ENCODE data around the gene MSANTD7.

MSANTD7 gene

GRCh38 chr10:14820010-14820774, 17.9 kb upstream of the MSANTD7 start:
- H3K9ac ChIP-seq (ENCODE audit: low read depth in 1 of 2, low read length in 2 of 2): no peak overlapping the region
- H3K27ac ChIP-seq (ENCODE audit: low read depth, low read length): no peak overlapping the region
- no peak overlapping the region for H3K4me3 ChIP-seq (ENCODE audit: low read depth in 1 of 2, low read length in 2 of 2)
- H3K9me3 ChIP-seq (ENCODE audit: control insufficient read depth in 1 of 2, low read length in 2 of 2): no peaks in the 10 kb centered on the region
- no peaks in the 10 kb centered on the region for H3K27me3 ChIP-seq (ENCODE audit: control insufficient read depth in 1 of 2, insufficient read depth in 2 of 2, low read length in 2 of 2)
- peaks cover 0 to 15% of the 10 kb centered on the region in 2 donors for H3K4me1 ChIP-seq (ENCODE audit: control insufficient read depth in 1 of 2, insufficient read depth in 2 of 2, low read length in 2 of 2)
- no peaks in the 10 kb centered on the region for H3K36me3 ChIP-seq (ENCODE audit: control insufficient read depth in 1 of 2, insufficient read depth in 2 of 2, low read length in 2 of 2)

DNA sequence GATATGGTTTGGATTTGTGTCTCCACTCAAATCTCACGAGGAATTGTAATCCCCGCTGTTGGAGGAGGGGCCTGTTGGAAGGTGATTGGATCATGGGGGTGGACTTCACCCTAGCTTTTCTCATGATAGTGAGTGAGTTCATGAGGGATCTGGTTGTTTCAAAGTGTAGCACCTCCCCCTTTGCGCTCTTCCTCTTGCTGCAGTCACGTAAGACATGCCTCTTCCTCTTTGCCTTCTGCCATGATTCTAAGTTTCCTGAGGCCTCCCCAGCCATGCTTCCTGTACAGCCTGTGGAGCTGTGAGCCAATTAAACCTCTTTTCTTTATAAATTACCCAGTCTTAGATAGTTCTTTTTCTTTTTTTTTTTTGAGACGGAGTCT, 17.3 kb upstream of the MSANTD7 start:
- Histone ChIP-seq H3K9me3 (ENCODE audit: control insufficient read depth in 1 of 2, low read length in 2 of 2) (no peaks in the 10 kb centered on the region), H3K27ac (ENCODE audit: low read depth, low read length) (no peak overlapping the region), H3K27me3 (ENCODE audit: control insufficient read depth in 1 of 2, insufficient read depth in 2 of 2, low read length in 2 of 2) (no peaks in the 10 kb centered on the region), H3K4me3 (ENCODE audit: low read depth in 1 of 2, low read length in 2 of 2) (no peak overlapping the region), H3K36me3 (ENCODE audit: control insufficient read depth in 1 of 2, insufficient read depth in 2 of 2, low read length in 2 of 2) (no peaks in the 10 kb centered on the region), H3K4me1 (ENCODE audit: control insufficient read depth in 1 of 2, insufficient read depth in 2 of 2, low read length in 2 of 2) (peaks cover 0 to 15% of the 10 kb centered on the region in 2 donors), H3K9ac (ENCODE audit: low read depth in 1 of 2, low read length in 2 of 2) (no peak overlapping the region)

DNA sequence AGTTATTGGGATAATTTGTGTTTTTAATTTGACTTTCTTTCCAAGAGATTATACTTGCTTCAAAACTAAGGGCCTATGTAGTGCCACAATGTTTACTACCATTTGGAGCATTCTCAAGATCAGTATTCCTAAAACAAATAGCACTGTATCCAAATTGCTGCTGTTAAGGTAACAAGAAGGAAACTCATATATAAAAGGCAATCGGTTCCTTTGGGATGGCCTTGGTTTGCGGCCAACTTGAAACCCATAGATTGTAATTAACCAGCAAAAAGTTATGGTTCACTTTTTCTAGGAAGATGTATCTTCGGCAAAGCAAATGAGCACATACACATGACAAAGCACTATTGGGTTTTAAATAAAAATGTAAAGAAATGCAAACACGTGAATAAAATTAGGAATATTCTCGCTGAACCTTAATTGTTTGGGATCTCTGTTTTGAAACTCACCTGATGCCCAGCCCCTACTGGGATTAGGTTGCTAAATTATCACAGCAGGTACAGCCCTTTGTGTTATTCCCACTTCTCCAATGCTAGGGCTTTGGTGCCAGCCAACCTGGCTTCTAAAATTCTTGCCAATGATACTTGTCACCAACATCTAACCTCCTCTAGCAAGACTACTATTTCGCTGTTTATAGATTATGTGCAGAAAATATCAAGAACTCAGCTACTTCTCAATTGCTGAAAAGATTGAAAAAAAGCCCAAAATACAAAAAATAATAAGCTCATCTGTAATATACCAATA, 16.3 kb upstream of the MSANTD7 start:
- no peak overlapping the region for H3K9ac ChIP-seq (ENCODE audit: low read depth in 1 of 2, low read length in 2 of 2)
- no peaks in the 10 kb centered on the region for H3K36me3 ChIP-seq (ENCODE audit: control insufficient read depth in 1 of 2, insufficient read depth in 2 of 2, low read length in 2 of 2)
- peaks cover 0 to 15% of the 10 kb centered on the region in 2 donors for H3K4me1 ChIP-seq (ENCODE audit: control insufficient read depth in 1 of 2, insufficient read depth in 2 of 2, low read length in 2 of 2)
- no peak overlapping the region for H3K27ac ChIP-seq (ENCODE audit: low read depth, low read length)
- H3K9me3 ChIP-seq (ENCODE audit: control insufficient read depth in 1 of 2, low read length in 2 of 2): no peaks in the 10 kb centered on the region
- H3K27me3 ChIP-seq (ENCODE audit: control insufficient read depth in 1 of 2, insufficient read depth in 2 of 2, low read length in 2 of 2): no peaks in the 10 kb centered on the region
- no peak overlapping the region for H3K4me3 ChIP-seq (ENCODE audit: low read depth in 1 of 2, low read length in 2 of 2)

DNA sequence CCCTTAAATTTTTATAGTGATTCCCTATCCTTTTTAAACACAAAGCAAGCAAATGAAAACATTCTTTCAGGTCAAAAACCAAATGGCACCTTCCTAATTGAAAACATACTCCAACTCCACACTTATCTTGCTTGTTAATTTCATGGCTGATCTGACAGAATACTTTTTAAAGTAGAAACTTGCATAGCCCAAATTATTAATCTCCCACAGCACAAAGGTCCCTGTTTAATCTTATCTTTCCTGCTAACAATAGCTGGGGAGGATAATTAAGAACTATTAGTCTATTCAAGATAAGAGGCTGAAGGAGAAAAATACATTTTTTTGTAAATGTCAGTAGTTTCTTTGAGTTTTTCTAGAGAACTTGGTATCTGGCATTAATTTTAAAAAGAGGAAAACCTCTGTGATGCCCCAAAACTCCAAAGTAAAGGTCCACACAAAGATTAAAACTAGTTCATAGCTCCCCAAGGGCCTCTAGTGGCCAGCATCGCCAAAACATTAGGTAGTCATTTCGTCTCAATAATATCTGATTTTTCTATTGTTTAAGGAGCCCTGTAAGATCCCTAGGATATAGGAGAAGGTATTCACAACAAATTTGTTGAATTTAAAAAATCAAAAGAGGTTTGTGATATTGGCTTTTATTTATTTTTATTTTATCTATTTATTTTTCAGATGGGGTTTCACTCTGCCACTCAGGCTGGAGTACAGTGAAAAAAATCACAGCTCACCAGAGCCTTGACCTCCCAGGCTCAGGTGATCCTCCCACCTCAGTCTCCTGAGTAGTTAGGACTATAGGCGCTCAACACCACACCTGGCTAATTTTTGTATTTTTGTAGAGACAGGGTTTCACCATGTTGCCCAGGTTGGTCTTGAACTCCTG, 15.0 kb upstream of the MSANTD7 start:
- Histone ChIP-seq H3K27ac (ENCODE audit: low read depth, low read length) (no peak overlapping the region), H3K9ac (ENCODE audit: low read depth in 1 of 2, low read length in 2 of 2) (no peak overlapping the region), H3K9me3 (ENCODE audit: control insufficient read depth in 1 of 2, low read length in 2 of 2) (no peaks in the 10 kb centered on the region), H3K27me3 (ENCODE audit: control insufficient read depth in 1 of 2, insufficient read depth in 2 of 2, low read length in 2 of 2) (no peaks in the 10 kb centered on the region), H3K4me3 (ENCODE audit: low read depth in 1 of 2, low read length in 2 of 2) (peak overlapping the region in 1 of 2 donors; percentile 11), H3K4me1 (ENCODE audit: control insufficient read depth in 1 of 2, insufficient read depth in 2 of 2, low read length in 2 of 2) (peaks cover 0 to 15% of the 10 kb centered on the region in 2 donors), H3K36me3 (ENCODE audit: control insufficient read depth in 1 of 2, insufficient read depth in 2 of 2, low read length in 2 of 2) (no peaks in the 10 kb centered on the region)

DNA sequence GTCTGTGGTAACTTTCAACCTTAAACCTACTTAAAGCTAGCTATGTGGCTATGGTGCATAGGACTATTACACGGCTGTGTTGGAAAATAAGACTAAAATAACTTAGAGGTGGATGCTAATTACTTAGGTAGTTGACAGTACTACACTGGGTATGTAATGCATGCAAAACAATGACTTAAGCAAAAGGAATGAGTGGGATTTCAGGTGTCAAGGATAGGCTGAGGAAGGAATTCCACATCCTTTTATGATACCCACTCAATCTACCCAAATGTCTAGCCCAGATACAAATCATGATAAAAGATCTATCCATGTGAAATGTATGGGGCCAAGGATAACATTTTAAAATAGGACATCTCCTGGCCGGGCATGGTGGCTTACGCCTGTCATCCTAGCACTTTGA, 14.1 kb upstream of the MSANTD7 start:
- H3K27ac ChIP-seq (ENCODE audit: low read depth, low read length): no peak overlapping the region
- H3K9ac ChIP-seq (ENCODE audit: low read depth in 1 of 2, low read length in 2 of 2): no peak overlapping the region
- H3K9me3 ChIP-seq (ENCODE audit: control insufficient read depth in 1 of 2, low read length in 2 of 2): no peaks in the 10 kb centered on the region
- no peaks in the 10 kb centered on the region for H3K36me3 ChIP-seq (ENCODE audit: control insufficient read depth in 1 of 2, insufficient read depth in 2 of 2, low read length in 2 of 2)
- no peaks in the 10 kb centered on the region for H3K27me3 ChIP-seq (ENCODE audit: control insufficient read depth in 1 of 2, insufficient read depth in 2 of 2, low read length in 2 of 2)
- H3K4me1 ChIP-seq (ENCODE audit: control insufficient read depth in 1 of 2, insufficient read depth in 2 of 2, low read length in 2 of 2): peaks cover 0 to 15% of the 10 kb centered on the region in 2 donors
- no peak overlapping the region for H3K4me3 ChIP-seq (ENCODE audit: low read depth in 1 of 2, low read length in 2 of 2)

GRCh38 chr10:14826076-14826829, 11.9 kb upstream of the MSANTD7 start:
- Histone ChIP-seq H3K27ac (ENCODE audit: low read depth, low read length) (no peak overlapping the region), H3K9ac (ENCODE audit: low read depth in 1 of 2, low read length in 2 of 2) (no peak overlapping the region), H3K36me3 (ENCODE audit: control insufficient read depth in 1 of 2, insufficient read depth in 2 of 2, low read length in 2 of 2) (no peaks in the 10 kb centered on the region), H3K27me3 (ENCODE audit: control insufficient read depth in 1 of 2, insufficient read depth in 2 of 2, low read length in 2 of 2) (no peaks in the 10 kb centered on the region), H3K9me3 (ENCODE audit: control insufficient read depth in 1 of 2, low read length in 2 of 2) (no peaks in the 10 kb centered on the region), H3K4me3 (ENCODE audit: low read depth in 1 of 2, low read length in 2 of 2) (no peak overlapping the region), H3K4me1 (ENCODE audit: control insufficient read depth in 1 of 2, insufficient read depth in 2 of 2, low read length in 2 of 2) (peaks cover 0 to 15% of the 10 kb centered on the region in 2 donors)

- Histone ChIP-seq H3K9me3 (ENCODE audit: control insufficient read depth in 1 of 2, low read length in 2 of 2) (no peaks in the 10 kb centered on the region), H3K27ac (ENCODE audit: low read depth, low read length) (no peak overlapping the region), H3K27me3 (ENCODE audit: control insufficient read depth in 1 of 2, insufficient read depth in 2 of 2, low read length in 2 of 2) (no peaks in the 10 kb centered on the region), H3K4me3 (ENCODE audit: low read depth in 1 of 2, low read length in 2 of 2) (no peak overlapping the region), H3K9ac (ENCODE audit: low read depth in 1 of 2, low read length in 2 of 2) (no peak overlapping the region), H3K36me3 (ENCODE audit: control insufficient read depth in 1 of 2, insufficient read depth in 2 of 2, low read length in 2 of 2) (no peaks in the 10 kb centered on the region), H3K4me1 (ENCODE audit: control insufficient read depth in 1 of 2, insufficient read depth in 2 of 2, low read length in 2 of 2) (peaks cover 9 to 13% of the 10 kb centered on the region in 2 donors)
Measured at GRCh38 chr10:14833106-14833505, 5.0 kb upstream of the MSANTD7 start.

DNA sequence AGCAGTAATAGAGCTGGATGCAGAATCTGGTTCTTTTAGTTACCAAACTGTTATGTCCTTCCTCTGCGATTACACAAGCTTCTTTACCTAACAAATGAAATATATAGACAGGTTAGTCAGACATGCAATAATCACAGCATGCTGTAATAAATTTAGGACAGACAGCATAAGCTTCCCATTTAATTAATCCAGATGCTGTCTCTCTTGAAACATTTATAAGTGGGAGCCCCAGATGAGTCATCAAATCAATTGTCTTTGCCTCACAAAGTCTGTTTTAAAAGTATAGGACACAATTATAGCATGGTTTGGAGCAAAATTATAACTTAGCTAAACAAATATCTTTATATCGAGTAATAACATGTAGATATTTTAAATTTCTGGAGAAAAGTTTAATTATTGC, 1.9 kb upstream of the MSANTD7 start:
- H3K27me3 ChIP-seq (ENCODE audit: control insufficient read depth in 1 of 2, insufficient read depth in 2 of 2, low read length in 2 of 2): no peaks in the 10 kb centered on the region
- H3K27ac ChIP-seq (ENCODE audit: low read depth, low read length): no peak overlapping the region

DNA sequence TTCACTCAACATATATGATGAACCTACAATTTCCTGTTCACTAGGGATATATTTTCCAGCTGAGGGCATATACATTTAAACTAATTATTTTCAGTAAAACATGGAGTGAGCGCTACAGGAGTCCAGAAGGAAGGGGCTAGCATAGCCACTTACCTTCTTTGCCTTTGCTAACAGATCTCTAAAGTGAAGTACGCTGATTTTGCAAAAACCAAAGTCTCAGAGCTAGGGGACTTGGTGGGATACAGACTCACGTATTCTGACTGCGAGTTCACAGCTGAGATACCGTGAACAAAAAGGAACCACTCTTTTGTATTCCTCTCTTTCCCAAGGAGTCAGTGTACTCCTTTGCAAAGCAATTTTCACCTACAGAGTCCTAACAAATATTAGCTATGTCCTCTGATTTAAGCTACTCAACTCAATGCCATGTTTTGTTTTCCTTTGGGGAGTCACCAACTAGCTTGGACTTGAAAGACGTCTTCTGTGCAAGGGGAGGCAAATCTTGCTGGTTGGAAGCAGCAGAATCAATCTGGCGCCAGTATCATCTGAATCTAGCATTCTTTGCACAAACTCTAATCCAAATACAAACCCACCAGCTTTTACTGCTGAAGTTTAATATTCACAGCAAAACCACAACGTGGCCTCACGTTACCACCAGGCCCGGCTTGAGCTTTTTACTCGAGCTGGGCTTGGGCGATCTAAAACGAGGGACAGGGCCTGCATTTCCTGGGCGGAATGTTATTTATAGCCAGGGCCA, 926 bp upstream of the MSANTD7 start:
- Histone ChIP-seq H3K4me1 (ENCODE audit: control insufficient read depth in 1 of 2, insufficient read depth in 2 of 2, low read length in 2 of 2) (peaks cover 9 to 13% of the 10 kb centered on the region in 2 donors), H3K9me3 (ENCODE audit: control insufficient read depth in 1 of 2, low read length in 2 of 2) (no peaks in the 10 kb centered on the region), H3K27me3 (ENCODE audit: control insufficient read depth in 1 of 2, insufficient read depth in 2 of 2, low read length in 2 of 2) (no peaks in the 10 kb centered on the region), H3K27ac (ENCODE audit: low read depth, low read length) (peak overlapping the region; percentile 85), H3K4me3 (ENCODE audit: low read depth in 1 of 2, low read length in 2 of 2) (peak overlapping the region; percentile 89 to 96), H3K9ac (ENCODE audit: low read depth in 1 of 2, low read length in 2 of 2) (peak overlapping the region; percentile 89 to 97), H3K36me3 (ENCODE audit: control insufficient read depth in 1 of 2, insufficient read depth in 2 of 2, low read length in 2 of 2) (peaks cover 7 to 17% of the 10 kb centered on the region in 2 donors)

More for the DNA sequence above, 1.9 kb upstream of the MSANTD7 start:
- Histone ChIP-seq H3K4me1 (ENCODE audit: control insufficient read depth in 1 of 2, insufficient read depth in 2 of 2, low read length in 2 of 2) (peaks cover 9 to 13% of the 10 kb centered on the region in 2 donors), H3K4me3 (ENCODE audit: low read depth in 1 of 2, low read length in 2 of 2) (no peak overlapping the region), H3K36me3 (ENCODE audit: control insufficient read depth in 1 of 2, insufficient read depth in 2 of 2, low read length in 2 of 2) (peaks cover 0 to 8% of the 10 kb centered on the region in 2 donors), H3K9me3 (ENCODE audit: control insufficient read depth in 1 of 2, low read length in 2 of 2) (no peaks in the 10 kb centered on the region), H3K9ac (ENCODE audit: low read depth in 1 of 2, low read length in 2 of 2) (no peak overlapping the region)
